ENCODE data around the gene PLK3. TPM values are rescaled to one million over a fixed set of nuclear protein-coding genes. Genes with fewer than 3 reads are reported as not detected.

The PLK3 gene
- total and polyA plus RNA-seq, 9 of the 15 experiments (the other 6 are each of a cell fraction or from before 2014, with no cell fraction given): 0.52 to 22.7 (median 11.0) TPM

GRCh38 chr1:44835738-44836675 is 35.8 kb downstream of the PLK3 start (continued):
- 0 out of 2 replicates have a peak, but pooled peaks have one; percentile 7 for TF ChIP-seq GMEB1 (CRISPR knock-in tag; IDR thresholded peaks at IDR 0.05)
- TF ChIP-seq ARNT (IDR thresholded peaks at IDR 0.05): 0 out of 4 replicates have a peak, but pooled peaks of 1 of the 2 experiments have one; percentile 56
- peak; percentile 33; the same call in 1 of the 2 replicates for TF ChIP-seq ZNF395 (CRISPR knock-in tag; IDR thresholded peaks at IDR 0.05)
- TF ChIP-seq KDM1A (IDR thresholded peaks at IDR 0.05): peak; percentile 91 to 94
- TF ChIP-seq KLF16 (IDR thresholded peaks at IDR 0.05): peak; percentile 61
- peak; percentile 27; the same call in 1 of the 2 replicates for TF ChIP-seq ZNF282 (CRISPR knock-in tag; IDR thresholded peaks at IDR 0.05)
- 0 out of 2 replicates have a peak, but pooled peaks have one; percentile 13 for TF ChIP-seq MECOM (CRISPR knock-in tag; IDR thresholded peaks at IDR 0.05)
- 0 out of 2 replicates have a peak, but pooled peaks have one; percentile 26 for TF ChIP-seq ATF4 (CRISPR knock-in tag; IDR thresholded peaks at IDR 0.05)
- TF ChIP-seq RAD51 (IDR thresholded peaks at IDR 0.05; ENCODE audit: borderline replicate concordance, low read depth): no peak
- peak; percentile 61; the same call in 1 of the 2 replicates for TF ChIP-seq ZEB2 (IDR thresholded peaks at IDR 0.05)
- TF ChIP-seq MBD1 (CRISPR knock-in tag; IDR thresholded peaks at IDR 0.05): peak; percentile 86; the same call in 1 of the 2 replicates
- peak; percentile 55; the same call in 1 of the 2 replicates for TF ChIP-seq TEAD4 (IDR thresholded peaks at IDR 0.05; ENCODE audit: low read length)
- no peak for TF ChIP-seq TEAD4 (CRISPR knock-in tag; IDR thresholded peaks at IDR 0.05; ENCODE audit: borderline replicate concordance)
- TF ChIP-seq ZNF280A (IDR thresholded peaks at IDR 0.05; ENCODE audit: low read depth, partially characterized antibody): no peak
- 0 out of 2 replicates have a peak, but pooled peaks have one; percentile 32 for TF ChIP-seq SMARCA4 (IDR thresholded peaks at IDR 0.05)
- no peak for TF ChIP-seq NR3C1 (CRISPR knock-in tag; IDR thresholded peaks at IDR 0.05)
- TF ChIP-seq EP300 (IDR thresholded peaks at IDR 0.05; ENCODE audit: low read length): peak; percentile 56; the same call in 1 of the 2 replicates
- no peak for TF ChIP-seq ZFP1 (CRISPR knock-in tag; IDR thresholded peaks at IDR 0.05)
- TF ChIP-seq TOE1 (IDR thresholded peaks at IDR 0.05; ENCODE audit: borderline replicate concordance): peak; percentile 18; the same call in 1 of the 2 replicates
- no peak for TF ChIP-seq TOE1 (CRISPR knock-in tag; IDR thresholded peaks at IDR 0.05; ENCODE audit: borderline replicate concordance, low read depth)
- 0 out of 2 replicates have a peak, but pooled peaks have one; percentile 33 for TF ChIP-seq DPF2 (IDR thresholded peaks at IDR 0.05)
